ENCODE data around the gene C12orf76. TPM values are rescaled to one million over a fixed set of nuclear protein-coding genes. Genes with fewer than 3 reads are reported as not detected.

C12orf76 gene
- polyA plus RNA-seq, 1 donor from 2014 or later = 227 TPM

- Histone ChIP-seq H3K4me2 (ENCODE audit: low read length) (no peak overlapping the region), H2AFZ (ENCODE audit: low read depth, low read length) (no peak overlapping the region), H3K9ac (ENCODE audit: low read length) (no peak overlapping the region), H3K9me3 (ENCODE audit: low read length) (no peaks in the 10 kb centered on the region), H3K27ac (ENCODE audit: low read length) (no peak overlapping the region), H3F3A (ENCODE audit: insufficient read depth, low read length, poor library complexity, severe bottlenecking) (no peaks in the 10 kb centered on the region), H3K36me3 (ENCODE audit: insufficient read depth, low read length) (peaks cover 4% of the 10 kb centered on the region), H3K79me2 (replicated peaks; ENCODE audit: insufficient read depth, low read length) (no peaks in the 10 kb centered on the region), H4K20me1 (ENCODE audit: insufficient read depth) (no peaks in the 10 kb centered on the region), H3K4me3 (ENCODE audit: low read length) (no peak overlapping the region), H3K27me3 (ENCODE audit: insufficient read depth, low read depth, low read length) (no peaks in the 10 kb centered on the region), H3K9me2 (ENCODE audit: insufficient read depth, low read length) (no peaks in the 10 kb centered on the region)
- TF ChIP-seq REST (IDR thresholded peaks at IDR 0.05; ENCODE audit: borderline replicate concordance) = no peak
Observed at GRCh38 chr12:110035534-110036104, 12.7 kb downstream of the C12orf76 start.

GRCh38 chr12:110033888-110034287 is 14.4 kb downstream of the C12orf76 start:
- Histone ChIP-seq H4K20me1 (ENCODE audit: insufficient read depth) (no peaks in the 10 kb centered on the region), H3K36me3 (ENCODE audit: insufficient read depth, low read length) (peaks cover 4% of the 10 kb centered on the region), H3K4me2 (ENCODE audit: low read length) (no peak overlapping the region), H3K27ac (ENCODE audit: low read length) (no peak overlapping the region), H3K4me3 (ENCODE audit: low read length) (no peak overlapping the region), H3K9me3 (ENCODE audit: low read length) (no peaks in the 10 kb centered on the region), H2AFZ (ENCODE audit: low read depth, low read length) (no peak overlapping the region), H3K27me3 (ENCODE audit: insufficient read depth, low read depth, low read length) (no peaks in the 10 kb centered on the region), H3K9ac (ENCODE audit: low read length) (no peak overlapping the region), H3F3A (ENCODE audit: insufficient read depth, low read length, poor library complexity, severe bottlenecking) (no peaks in the 10 kb centered on the region), H3K79me2 (replicated peaks; ENCODE audit: insufficient read depth, low read length) (no peaks in the 10 kb centered on the region), H3K9me2 (ENCODE audit: insufficient read depth, low read length) (no peaks in the 10 kb centered on the region)
- TF ChIP-seq POLR2AphosphoS5 (IDR thresholded peaks at IDR 0.05) (no peak), MXI1 (conservative IDR thresholded peaks at IDR 0.05; ENCODE audit: poor library complexity, severe bottlenecking) (no peak), SMC3 (conservative IDR thresholded peaks at IDR 0.05; ENCODE audit: poor library complexity) (no peak), EP300 (conservative IDR thresholded peaks at IDR 0.05; ENCODE audit: poor library complexity, severe bottlenecking) (no peak), EZH2 (IDR thresholded peaks at IDR 0.05; ENCODE audit: borderline replicate concordance, insufficient read depth, low read length, poor library complexity, severe bottlenecking) (no peak), REST (IDR thresholded peaks at IDR 0.05; ENCODE audit: borderline replicate concordance) (no peak), TAF1 (IDR thresholded peaks at IDR 0.05; ENCODE audit: low read depth) (no peak), RAD21 (conservative IDR thresholded peaks at IDR 0.05) (no peak)

Data from neural cell (in vitro differentiated cells).